HepG2 (cell line): ENCODE measurements around the gene TUBB. TPM values are rescaled to one million over a fixed set of nuclear protein-coding genes. Genes with fewer than 3 reads are reported as not detected.

ENCODE experiments used
- ARNT2 ChIP-seq: sonication (generic); formaldehyde crosslinking; IDR thresholded peaks from 2 replicates; pipeline ENCODE4 v1.8.0; 2022; ENCODE audit warnings: mild to moderate bottlenecking, low read depth, missing genetic modification reagents, moderate library complexity
- CHD4 ChIP-seq: fragments of 200-600 bp; sonication (generic); IDR thresholded peaks from 2 replicates; pipeline ENCODE4 v1.7.0; 2017; ENCODE audit warnings: mild to moderate bottlenecking, low read length, borderline replicate concordance
- CSRNP2 ChIP-seq: sonication (generic); formaldehyde crosslinking; conservative IDR thresholded peaks from 2 replicates; pipeline ENCODE4 v1.8.0; 2022; ENCODE audit warnings: low read depth, missing genetic modification reagents
- FIP1L1 ChIP-seq: fragments of 200-400 bp; formaldehyde crosslinking; IDR thresholded peaks from 2 replicates; pipeline ENCODE4 v1.6.1; 2018; ENCODE audit warnings: low read depth, mild to moderate bottlenecking, low read length, moderate library complexity, borderline replicate concordance; ENCODE audit not compliant: insufficient read depth
- GMEB2 ChIP-seq: IDR thresholded peaks from 2 replicates; pipeline ENCODE4 v1.6.1; 2016; ENCODE audit warnings: missing biosample characterization, missing genetic modification reagents, low read depth
- GPBP1L1 ChIP-seq: sonication (generic); formaldehyde crosslinking; IDR thresholded peaks from 2 replicates; pipeline ENCODE4 v1.5.0; 2020; ENCODE audit warnings: mild to moderate bottlenecking, missing genetic modification reagents
- IRF1 ChIP-seq: sonication (generic); formaldehyde crosslinking; IDR thresholded peaks from 2 replicates; pipeline ENCODE4 v1.4.0; 2020; ENCODE audit warnings: low read depth, mild to moderate bottlenecking, missing genetic modification reagents
- KDM5A ChIP-seq: fragments of 200-600 bp; sonication (generic); IDR thresholded peaks from 2 replicates; pipeline ENCODE4 v1.7.0; 2018; ENCODE audit warnings: antibody characterized with exemption, mild to moderate bottlenecking, low read length, borderline replicate concordance
- MBD4 ChIP-seq: IDR thresholded peaks from 2 replicates; pipeline ENCODE4 v1.6.1; 2012; ENCODE audit warnings: low read length, inconsistent platforms, borderline replicate concordance
- POLR2AphosphoS5 ChIP-seq: IDR thresholded peaks from 2 replicates; pipeline ENCODE4 v1.6.1; 2012; ENCODE audit warnings: low read depth, low read length
- SMAD9 ChIP-seq: sonication (generic); formaldehyde crosslinking; IDR thresholded peaks from 2 replicates; pipeline ENCODE4 v1.5.1; 2020; ENCODE audit warnings: mild to moderate bottlenecking, missing genetic modification reagents
- SNAPC5 ChIP-seq: sonication (generic); formaldehyde crosslinking; IDR thresholded peaks from 2 replicates; pipeline ENCODE4 v1.8.1; 2023; ENCODE audit warnings: mild to moderate bottlenecking, missing genetic modification reagents, borderline replicate concordance
- ZFX ChIP-seq: sonication (generic); formaldehyde crosslinking; IDR thresholded peaks from 2 replicates; pipeline ENCODE4 v1.4.0; 2020; ENCODE audit warnings: mild to moderate bottlenecking, low read depth, missing genetic modification reagents, moderate library complexity
- ZNF367 ChIP-seq: sonication (generic); formaldehyde crosslinking; IDR thresholded peaks from 2 replicates; pipeline ENCODE4 v1.4.0; 2020; ENCODE audit warnings: missing genetic modification reagents, borderline replicate concordance
- ZNF503 ChIP-seq: sonication (generic); formaldehyde crosslinking; IDR thresholded peaks from 2 replicates; pipeline ENCODE4 v1.4.0; 2020; ENCODE audit warnings: missing genetic modification reagents
- ZNF557 ChIP-seq: sonication (generic); formaldehyde crosslinking; IDR thresholded peaks from 2 replicates; pipeline ENCODE4 v1.4.0; 2020; ENCODE audit warnings: missing genetic modification reagents
- ZNF761 ChIP-seq: sonication (generic); formaldehyde crosslinking; conservative IDR thresholded peaks from 2 replicates; pipeline ENCODE4 v1.4.0; 2020; ENCODE audit warnings: mild to moderate bottlenecking, missing genetic modification reagents
- ZNF782 ChIP-seq: sonication (generic); formaldehyde crosslinking; IDR thresholded peaks from 2 replicates; pipeline ENCODE4 v1.4.0; 2020; ENCODE audit warnings: missing genetic modification reagents, mild to moderate bottlenecking, borderline replicate concordance
- polyA plus RNA-seq, 8 experiments: library from polyadenylated mRNA; depleted of rRNA in 3 of 8; stranded (reverse) in 7 of 8; unstranded in 1 of 8; fragments of >200 nt; fragmentation: Illumina TruSeq in 4 of 8; extraction: Trizol in 4 of 8; gene quantifications; 2 replicates each; pipeline versions ENCODE4 v1.2.1 to v1.2.3, GENCODE V29; 2011 to 2016; ENCODE audit warnings: low read depth in 4 of 8, missing spikeins in 1 of 8, mixed read lengths in 1 of 8; ENCODE audit not compliant: insufficient read depth in 1 of 8
- total RNA-seq, 5 experiments: library from RNA; depleted of rRNA; stranded (reverse); fragments of >200 nt; fragmentation: Illumina TruSeq; extraction: Trizol; gene quantifications; 2 replicates each; pipeline ENCODE4 v1.2.3, GENCODE V29; 2016; ENCODE audit warnings: low read depth in 1 of 5
- TF ChIP-seq, protein P1 (sequence below): sonication (generic); formaldehyde crosslinking; IDR thresholded peaks from 2 replicates; pipeline ENCODE4 v1.4.0; 2020; ENCODE audit warnings: missing genetic modification reagents

The TUBB gene
- total and polyA plus RNA-seq, 2 of the 13 experiments (the other 11 are each of a cell fraction or from before 2014, with no cell fraction given) = 911 to 1,163 TPM

DNA sequence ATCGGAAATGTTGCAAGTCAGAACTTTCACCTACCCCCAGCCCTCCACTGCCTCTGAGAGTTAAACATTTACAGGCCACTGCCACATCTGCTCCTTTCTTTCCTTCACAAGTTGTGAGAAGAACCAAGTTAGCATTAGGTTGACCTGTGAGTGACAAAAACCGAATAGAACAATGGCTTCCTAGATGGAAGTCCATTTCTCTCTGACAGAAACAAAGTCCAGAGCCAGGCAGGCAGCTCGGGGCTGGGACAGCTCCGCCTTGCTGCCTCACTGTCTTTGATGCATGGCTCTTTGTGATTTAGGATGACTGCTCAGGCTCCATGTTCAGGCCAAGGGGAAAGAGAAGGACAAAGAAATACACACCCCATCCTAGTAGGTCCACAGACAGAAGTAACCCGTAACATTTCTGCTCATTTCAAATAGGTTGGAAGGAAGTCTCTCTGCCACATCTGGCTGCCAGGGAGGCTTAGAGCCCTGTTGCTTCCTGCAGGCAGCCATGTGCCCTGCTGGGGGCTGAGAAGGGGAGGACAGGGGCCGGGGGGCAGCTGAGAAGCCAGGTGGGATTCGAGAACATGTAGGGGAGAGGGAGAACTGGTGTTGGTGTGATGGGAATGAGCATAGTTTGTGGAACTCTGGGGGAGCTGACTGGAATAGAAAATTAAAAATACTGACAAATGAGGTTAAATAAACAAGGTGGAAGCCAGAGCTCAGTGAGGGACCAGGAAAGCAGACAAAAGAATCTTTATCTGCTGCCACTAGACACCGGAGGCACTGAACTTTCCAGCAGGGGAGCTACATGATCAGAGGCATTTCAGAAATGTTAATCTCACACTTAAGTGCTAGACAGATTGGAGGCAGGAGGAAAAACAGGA is 43.7 kb downstream of the TUBB start (continued):
- no peak for TF ChIP-seq CSRNP2 (CRISPR knock-in tag)
- TF ChIP-seq ZNF761 (CRISPR knock-in tag) = no peak
- no peak for TF ChIP-seq ZNF557 (CRISPR knock-in tag)
- TF ChIP-seq, protein P1, sequence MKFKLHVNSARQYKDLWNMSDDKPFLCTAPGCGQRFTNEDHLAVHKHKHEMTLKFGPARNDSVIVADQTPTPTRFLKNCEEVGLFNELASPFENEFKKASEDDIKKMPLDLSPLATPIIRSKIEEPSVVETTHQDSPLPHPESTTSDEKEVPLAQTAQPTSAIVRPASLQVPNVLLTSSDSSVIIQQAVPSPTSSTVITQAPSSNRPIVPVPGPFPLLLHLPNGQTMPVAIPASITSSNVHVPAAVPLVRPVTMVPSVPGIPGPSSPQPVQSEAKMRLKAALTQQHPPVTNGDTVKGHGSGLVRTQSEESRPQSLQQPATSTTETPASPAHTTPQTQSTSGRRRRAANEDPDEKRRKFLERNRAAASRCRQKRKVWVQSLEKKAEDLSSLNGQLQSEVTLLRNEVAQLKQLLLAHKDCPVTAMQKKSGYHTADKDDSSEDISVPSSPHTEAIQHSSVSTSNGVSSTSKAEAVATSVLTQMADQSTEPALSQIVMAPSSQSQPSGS (CRISPR knock-in tag) = peak; percentile 77
- TF ChIP-seq ARNT2 (CRISPR knock-in tag) = peak; percentile 67; the same call in 1 of the 2 replicates
- no peak for TF ChIP-seq ZNF782 (CRISPR knock-in tag)
- TF ChIP-seq MBD4 = no peak
- TF ChIP-seq GPBP1L1 (CRISPR knock-in tag) = no peak
- TF ChIP-seq ZNF367 (CRISPR knock-in tag) = no peak
- no peak for TF ChIP-seq IRF1 (CRISPR knock-in tag)
- peak; percentile 95 for TF ChIP-seq CHD4
- TF ChIP-seq SNAPC5 = no peak; the same call in 1 of the 2 replicates
- TF ChIP-seq ZNF503 (CRISPR knock-in tag) = peak; percentile 3
- no peak for TF ChIP-seq GMEB2 (CRISPR knock-in tag)
- TF ChIP-seq FIP1L1 = no peak
- peak; percentile 34; the same call in 1 of the 2 replicates for TF ChIP-seq KDM5A
- TF ChIP-seq SMAD9 = no peak
- TF ChIP-seq POLR2AphosphoS5 = peak; percentile 72
- peak; percentile 48 for TF ChIP-seq ZFX
